GM23338 (cell line): ENCODE results near the gene PITHD1.

Experiments
- POLR2AphosphoS5 ChIP-seq: IDR thresholded peaks from 2 replicates; pipeline ENCODE4 v1.6.1; 2016; ENCODE audit warnings: antibody characterized with exemption, low read depth
- TF ChIP-seq, protein P1 (sequence below), 2 experiments: fragments of 200-600 bp in 1 of 2; sonication (generic) in 1 of 2; conservative IDR thresholded peaks; 2 replicates each; pipeline versions ENCODE4 v1.5.1 to v1.6.1; 2016 to 2017; ENCODE audit warnings: antibody characterized with exemption in 2 of 2, low read depth in 2 of 2, mild to moderate bottlenecking in 2 of 2, moderate library complexity in 1 of 2

GRCh38 chr1:23777979-23778814, at the start of gene PITHD1:
- TF ChIP-seq, protein P1, sequence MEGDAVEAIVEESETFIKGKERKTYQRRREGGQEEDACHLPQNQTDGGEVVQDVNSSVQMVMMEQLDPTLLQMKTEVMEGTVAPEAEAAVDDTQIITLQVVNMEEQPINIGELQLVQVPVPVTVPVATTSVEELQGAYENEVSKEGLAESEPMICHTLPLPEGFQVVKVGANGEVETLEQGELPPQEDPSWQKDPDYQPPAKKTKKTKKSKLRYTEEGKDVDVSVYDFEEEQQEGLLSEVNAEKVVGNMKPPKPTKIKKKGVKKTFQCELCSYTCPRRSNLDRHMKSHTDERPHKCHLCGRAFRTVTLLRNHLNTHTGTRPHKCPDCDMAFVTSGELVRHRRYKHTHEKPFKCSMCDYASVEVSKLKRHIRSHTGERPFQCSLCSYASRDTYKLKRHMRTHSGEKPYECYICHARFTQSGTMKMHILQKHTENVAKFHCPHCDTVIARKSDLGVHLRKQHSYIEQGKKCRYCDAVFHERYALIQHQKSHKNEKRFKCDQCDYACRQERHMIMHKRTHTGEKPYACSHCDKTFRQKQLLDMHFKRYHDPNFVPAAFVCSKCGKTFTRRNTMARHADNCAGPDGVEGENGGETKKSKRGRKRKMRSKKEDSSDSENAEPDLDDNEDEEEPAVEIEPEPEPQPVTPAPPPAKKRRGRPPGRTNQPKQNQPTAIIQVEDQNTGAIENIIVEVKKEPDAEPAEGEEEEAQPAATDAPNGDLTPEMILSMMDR (conservative IDR thresholded peaks at IDR 0.05; ENCODE audit: low read depth in 2 of 2): no peak
- peak; percentile 95 for TF ChIP-seq POLR2AphosphoS5
